ENCODE measurements around the gene CRISPLD2. TPM values are rescaled to one million over a fixed set of nuclear protein-coding genes. Genes with fewer than 3 reads are reported as not detected.
A peak's percentile ranks its signal among the peaks of the same experiment; 100 is the strongest.

CRISPLD2 gene
- total RNA-seq, 2 experiments from 2014 or later = 0.47 to 0.99 TPM

DNA sequence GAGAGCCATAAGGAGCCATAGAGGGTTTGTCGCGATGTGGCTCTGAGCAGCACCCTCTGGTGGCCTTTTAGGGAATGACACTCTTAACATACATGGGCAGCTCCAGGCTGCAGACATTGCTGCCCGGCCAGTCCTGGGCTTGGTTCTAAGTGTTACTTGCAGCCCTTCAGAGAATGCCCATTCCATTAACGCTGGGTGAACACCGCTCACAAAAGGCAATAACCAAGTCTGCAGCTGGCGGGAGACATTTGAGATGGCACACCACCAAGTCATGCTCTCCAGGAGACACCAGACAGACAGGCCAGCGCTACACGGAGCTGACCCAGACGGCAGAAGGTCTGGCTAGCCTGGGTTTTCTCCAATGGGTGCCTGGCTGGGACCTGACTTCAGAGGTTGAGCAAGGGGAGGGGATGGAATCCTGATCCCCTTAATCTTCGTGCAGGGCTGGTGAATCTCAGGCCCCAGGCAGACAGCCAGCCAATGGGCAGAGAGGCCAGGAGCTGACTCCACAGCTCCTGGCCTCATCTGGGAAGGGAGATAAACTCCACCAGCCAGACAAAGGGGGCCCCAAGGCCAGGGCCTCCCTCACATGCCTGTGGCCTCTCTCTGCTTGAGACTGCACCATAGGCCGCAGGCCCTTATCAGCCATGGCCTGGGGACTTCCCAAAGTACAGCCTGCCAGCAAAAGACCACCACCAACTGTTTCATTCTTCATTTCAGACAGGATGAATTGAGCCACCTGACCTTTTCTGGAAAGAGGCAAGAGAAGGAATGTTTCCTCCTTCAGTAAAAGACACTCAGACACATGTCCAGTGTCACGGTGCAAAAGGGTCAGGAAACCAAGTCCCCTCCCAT, 132.8 kb downstream of the CRISPLD2 start:
- no peaks in the 10 kb centered on the region for H3K9me3 ChIP-seq (ENCODE audit: low read length)
- BruUV-seq (replicated peaks) = no TSS peak
- POLR2A ChIA-PET = interaction anchor here (0.6 to 1.2 kb wide), 3 partner anchors 79 to 202 kb away, joined by 3 to 4 read pairs (median 3); no protein-coding TSS in a partner anchor
- H2AFZ ChIP-seq (ENCODE audit: low read length) = no peak overlapping the region
- H3K4me3 ChIP-seq (ENCODE audit: low read depth, low read length, poor library complexity, severe bottlenecking) = no peak overlapping the region
- TF ChIP-seq EZH2phosphoT487 (IDR thresholded peaks at IDR 0.05; ENCODE audit: borderline replicate concordance, low read depth, low read length) = no peak
- TF ChIP-seq, protein P1, sequence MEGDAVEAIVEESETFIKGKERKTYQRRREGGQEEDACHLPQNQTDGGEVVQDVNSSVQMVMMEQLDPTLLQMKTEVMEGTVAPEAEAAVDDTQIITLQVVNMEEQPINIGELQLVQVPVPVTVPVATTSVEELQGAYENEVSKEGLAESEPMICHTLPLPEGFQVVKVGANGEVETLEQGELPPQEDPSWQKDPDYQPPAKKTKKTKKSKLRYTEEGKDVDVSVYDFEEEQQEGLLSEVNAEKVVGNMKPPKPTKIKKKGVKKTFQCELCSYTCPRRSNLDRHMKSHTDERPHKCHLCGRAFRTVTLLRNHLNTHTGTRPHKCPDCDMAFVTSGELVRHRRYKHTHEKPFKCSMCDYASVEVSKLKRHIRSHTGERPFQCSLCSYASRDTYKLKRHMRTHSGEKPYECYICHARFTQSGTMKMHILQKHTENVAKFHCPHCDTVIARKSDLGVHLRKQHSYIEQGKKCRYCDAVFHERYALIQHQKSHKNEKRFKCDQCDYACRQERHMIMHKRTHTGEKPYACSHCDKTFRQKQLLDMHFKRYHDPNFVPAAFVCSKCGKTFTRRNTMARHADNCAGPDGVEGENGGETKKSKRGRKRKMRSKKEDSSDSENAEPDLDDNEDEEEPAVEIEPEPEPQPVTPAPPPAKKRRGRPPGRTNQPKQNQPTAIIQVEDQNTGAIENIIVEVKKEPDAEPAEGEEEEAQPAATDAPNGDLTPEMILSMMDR (conservative IDR thresholded peaks at IDR 0.05; ENCODE audit: low read length) = peak; percentile 89
- peak; percentile 80 for DNase-seq (ENCODE audit: low spot score)
- intact Hi-C loops (cut with micrococcal nuclease; ENCODE audit: unreplicated experiment) = loop anchor here (1.0 to 5.0 kb wide), 4 partner anchors 27 to 330 kb away; no protein-coding TSS in a partner anchor
- CTCF ChIA-PET (ENCODE audit: unreplicated experiment) = interaction anchor here (0.7 kb wide), 1 partner anchor 28 kb away, joined by 4 read pairs; no protein-coding TSS in a partner anchor
- no peak overlapping the region for H3K4me2 ChIP-seq (ENCODE audit: low read length)
- H3K36me3 ChIP-seq (ENCODE audit: insufficient read depth, low read length) = no peaks in the 10 kb centered on the region
- H3K4me1 ChIP-seq (ENCODE audit: insufficient read depth, low read length, poor library complexity, severe bottlenecking) = no peaks in the 10 kb centered on the region
- no peaks in the 10 kb centered on the region for H3K9me2 ChIP-seq (ENCODE audit: insufficient read depth, low read length)
- no peak overlapping the region for H3K27ac ChIP-seq (ENCODE audit: low read depth, low read length, poor library complexity, severe bottlenecking)
- H3K79me2 ChIP-seq (ENCODE audit: insufficient read depth, low read depth, low read length) = no peaks in the 10 kb centered on the region
- H4K20me1 ChIP-seq (ENCODE audit: insufficient read depth, low read length) = no peaks in the 10 kb centered on the region

DNA sequence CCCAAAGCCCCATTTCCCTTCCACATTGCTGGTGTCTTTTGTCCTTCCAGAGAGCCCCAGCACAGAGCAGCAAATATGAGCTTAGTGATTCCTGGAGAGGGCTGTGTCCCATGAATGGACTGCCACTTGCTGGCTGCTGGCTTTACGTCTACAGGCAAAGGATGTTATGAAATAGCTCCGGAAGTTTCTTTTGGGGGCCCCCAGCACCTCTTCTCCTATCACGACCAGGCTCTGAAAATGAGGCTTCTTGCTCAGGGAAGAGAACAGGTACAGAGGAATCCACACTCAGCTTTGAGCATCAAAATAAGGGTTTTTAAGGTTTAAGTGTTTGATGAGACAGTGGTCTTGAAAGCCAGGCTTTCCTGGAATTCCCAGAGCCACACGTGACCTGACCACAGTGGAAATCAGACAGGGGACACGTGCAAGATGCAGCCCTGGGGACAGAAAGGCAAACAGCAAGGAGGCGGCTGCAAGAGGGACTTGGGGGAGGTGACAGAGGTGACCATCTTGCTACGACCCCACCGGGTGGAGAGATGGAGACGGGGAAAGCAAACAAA, 133.5 kb downstream of the CRISPLD2 start:
- TF ChIP-seq, protein P1 (conservative IDR thresholded peaks at IDR 0.05; ENCODE audit: low read length) = no peak
- TF ChIP-seq EZH2phosphoT487 (IDR thresholded peaks at IDR 0.05; ENCODE audit: borderline replicate concordance, low read depth, low read length) = no peak
- Histone ChIP-seq H3K27ac (ENCODE audit: low read depth, low read length, poor library complexity, severe bottlenecking) (no peak overlapping the region), H2AFZ (ENCODE audit: low read length) (no peak overlapping the region), H3K4me2 (ENCODE audit: low read length) (no peak overlapping the region), H3K4me3 (ENCODE audit: low read depth, low read length, poor library complexity, severe bottlenecking) (no peak overlapping the region), H3K9me2 (ENCODE audit: insufficient read depth, low read length) (no peaks in the 10 kb centered on the region), H4K20me1 (ENCODE audit: insufficient read depth, low read length) (no peaks in the 10 kb centered on the region), H3K9me3 (ENCODE audit: low read length) (no peaks in the 10 kb centered on the region), H3K36me3 (ENCODE audit: insufficient read depth, low read length) (no peaks in the 10 kb centered on the region), H3K4me1 (ENCODE audit: insufficient read depth, low read length, poor library complexity, severe bottlenecking) (no peaks in the 10 kb centered on the region), H3K79me2 (ENCODE audit: insufficient read depth, low read depth, low read length) (no peaks in the 10 kb centered on the region)
- no peak for DNase-seq (ENCODE audit: low spot score)
- BruUV-seq (replicated peaks) = no TSS peak
- intact Hi-C loops (cut with micrococcal nuclease; ENCODE audit: unreplicated experiment) = loop anchor here (5.0 kb wide), 2 partner anchors 81 to 331 kb away; no protein-coding TSS in a partner anchor
- CTCF ChIA-PET (ENCODE audit: unreplicated experiment) = interaction anchor here (0.7 kb wide), 1 partner anchor 28 kb away, joined by 4 read pairs; no protein-coding TSS in a partner anchor
- POLR2A ChIA-PET = interaction anchor here (0.8 kb wide), 1 partner anchor 203 kb away, joined by 3 read pairs; no protein-coding TSS in a partner anchor

All from OCI-LY7 (cell line).